Small intestine (tissue), 7 donors: Measurements from ENCODE around the gene MYO1B. TPM values are rescaled to one million over a fixed set of nuclear protein-coding genes. Genes with fewer than 3 reads are reported as not detected.

Source experiments
- DNase-seq, 2 donors: peaks; one replicate each; pipeline versions ENCODE4 v3.0.0 to v3.0.0-alpha.2; 2013
- FAIRE-seq: peaks from 2 replicates; lab custom pipeline; 2012; peaks lifted over from hg19 to GRCh38; lab: Jason Lieb, UNC
- H3K27ac ChIP-seq, 3 donors: one replicate each; pipeline ENCODE4 v1.5.1; 2013; ENCODE audit warnings: low read length in 2 of 3, mild to moderate bottlenecking in 2 of 3, control low read depth in 1 of 3, inconsistent platforms in 1 of 3, low read depth in 1 of 3, moderate library complexity in 1 of 3
- H3K27me3 ChIP-seq, 3 donors: one replicate each; pipeline ENCODE4 v1.6.1; 2013; ENCODE audit warnings: low read length in 3 of 3, inconsistent platforms in 1 of 3; ENCODE audit not compliant: control insufficient read depth in 3 of 3, insufficient read depth in 3 of 3
- H3K36me3 ChIP-seq, 3 donors: one replicate each; pipeline ENCODE4 v1.6.1; 2013; ENCODE audit warnings: low read length in 3 of 3, inconsistent platforms in 1 of 3, low read depth in 1 of 3, mild to moderate bottlenecking in 1 of 3, moderate library complexity in 1 of 3; ENCODE audit not compliant: control insufficient read depth in 3 of 3, insufficient read depth in 2 of 3
- H3K4me1 ChIP-seq, 3 donors: one replicate each; pipeline ENCODE4 v1.6.1; 2013; ENCODE audit warnings: low read length in 2 of 3, inconsistent platforms in 1 of 3, low read depth in 1 of 3, mild to moderate bottlenecking in 1 of 3, moderate library complexity in 1 of 3; ENCODE audit not compliant: control insufficient read depth in 3 of 3, insufficient read depth in 2 of 3
- H3K4me3 ChIP-seq, 3 donors: one replicate each; pipeline ENCODE4 v1.5.1; 2013; ENCODE audit warnings: low read length in 3 of 3, control low read depth in 1 of 3, inconsistent platforms in 1 of 3, low read depth in 1 of 3, mild to moderate bottlenecking in 1 of 3, moderate library complexity in 1 of 3
- H3K9me3 ChIP-seq, 2 donors: one replicate each; pipeline ENCODE4 v1.6.1; 2013; ENCODE audit warnings: low read depth in 1 of 2, low read length in 1 of 2; ENCODE audit not compliant: control insufficient read depth in 2 of 2, insufficient read depth in 1 of 2
- WGBS, 3 donors: extraction: QIAGEN DNeasy Blood & Tissue Kit; methylation state at CpG; one replicate each; pipeline ENCODE4 v1.1.7; 2013; 5-methylcytosine and 5-hydroxymethylcytosine counted together
- polyA plus RNA-seq, 4 donors: library from polyadenylated mRNA; stranded (reverse) in 3 of 4; unstranded in 1 of 4; fragments of 200-250 nt in 3 of 4; fragments of 120-200 nt in 1 of 4; gene quantifications; one replicate each; pipeline versions ENCODE4 v1.2.1 to v1.2.3, GENCODE V29; 2013
- donor health status: healthy with polysubstance abuse.
- donor health status: control.
- donor health status: control.
- donor health status: Bipolar disorder and iron deficiency.
- donor health status: healthy.

The MYO1B gene
- polyA plus RNA-seq, 4 donors = 8.1 to 34.8 (median 12.9) TPM

DNA sequence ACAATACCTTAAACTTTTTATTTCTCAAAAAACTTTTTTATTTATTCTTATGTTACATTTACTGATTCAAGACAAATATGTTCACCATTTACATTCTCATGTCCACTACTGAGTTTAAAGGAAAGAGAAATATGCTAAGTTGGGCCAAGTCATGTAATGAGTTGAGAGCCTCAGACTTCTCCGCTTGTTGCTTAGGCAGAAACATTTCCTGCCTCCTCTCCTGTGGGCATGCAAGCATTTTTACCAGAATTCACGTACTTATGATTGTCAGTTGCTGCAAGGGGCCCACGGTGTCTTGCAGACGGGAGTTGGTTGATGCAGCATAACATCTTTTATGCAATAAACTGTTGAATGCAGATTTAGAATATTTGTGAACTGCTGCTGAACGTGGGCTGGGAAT, 51.8 kb downstream of the MYO1B start:
- H3K9me3 ChIP-seq = no peaks in the 10 kb centered on the region
- no peak for DNase-seq
- no peak for FAIRE-seq
- 49 to 69% (median 61%) methylated on average over 5 of the region's 5 CpGs for WGBS, 3 donors
- H3K36me3 ChIP-seq = no peaks in the 10 kb centered on the region
- no peak overlapping the region for H3K4me3 ChIP-seq
- H3K27ac ChIP-seq = peak overlapping the region in 1 of 3 donors; percentile 21
- H3K4me1 ChIP-seq = no peaks in the 10 kb centered on the region
- no peaks in the 10 kb centered on the region for H3K27me3 ChIP-seq

DNA sequence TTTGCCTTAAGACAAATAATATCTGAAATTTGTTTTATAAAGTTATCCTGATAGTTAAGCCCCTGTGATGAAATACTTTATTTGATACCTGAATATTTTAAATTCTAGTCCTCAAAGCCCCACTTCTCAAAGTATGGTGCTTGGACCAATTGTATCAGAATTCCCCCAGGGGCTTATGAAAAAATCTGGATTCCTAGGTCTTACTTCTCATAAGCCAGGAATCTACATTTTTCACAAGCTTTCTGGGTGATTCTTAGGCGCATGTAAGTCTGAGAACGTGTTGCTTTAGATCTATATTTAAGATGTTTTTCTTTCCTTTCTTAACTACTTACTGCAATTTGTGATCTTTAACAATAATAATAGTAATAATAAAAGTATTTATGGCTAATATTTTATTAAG, 53.1 kb downstream of the MYO1B start:
- Histone ChIP-seq H3K36me3 (no peaks in the 10 kb centered on the region), H3K4me3 (no peak overlapping the region), H3K9me3 (no peaks in the 10 kb centered on the region), H3K27me3 (no peaks in the 10 kb centered on the region), H3K4me1 (peaks cover 0 to 4% (median 3%) of the 10 kb centered on the region in 3 donors), H3K27ac (no peak overlapping the region)
- no peak for FAIRE-seq
- WGBS, 3 donors = 87 to 93% (median 92%) methylated on average over 2 of the region's 2 CpGs
- DNase-seq = no peak

DNA sequence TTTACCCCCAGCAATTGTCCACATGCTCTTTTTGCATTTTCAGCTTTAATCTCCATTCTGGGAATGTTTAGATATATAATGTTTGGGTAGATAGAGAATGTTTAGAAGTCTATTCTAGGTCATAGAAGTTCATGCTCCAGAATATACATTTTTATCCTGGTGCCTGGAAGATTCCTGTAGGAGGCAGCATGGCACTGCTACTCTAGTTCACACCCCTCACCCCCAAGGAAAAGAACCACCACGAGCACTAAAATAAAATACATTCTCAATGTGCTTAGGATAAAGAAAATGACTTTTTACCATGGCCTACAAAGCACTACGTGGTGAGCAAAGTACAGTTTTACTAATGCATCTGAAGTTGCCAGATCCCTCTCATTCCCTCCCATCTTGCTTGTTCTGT, 53.8 kb downstream of the MYO1B start:
- H3K4me3 ChIP-seq = no peak overlapping the region
- H3K9me3 ChIP-seq = no peaks in the 10 kb centered on the region
- H3K27me3 ChIP-seq = no peaks in the 10 kb centered on the region
- H3K4me1 ChIP-seq = peaks cover 0 to 4% (median 3%) of the 10 kb centered on the region in 3 donors
- no peak for FAIRE-seq
- peak overlapping the region in 1 of 3 donors; percentile 24 for H3K27ac ChIP-seq
- 56 to 69% (median 57%) methylated on average over 2 of the region's 2 CpGs for WGBS, 3 donors
- H3K36me3 ChIP-seq = no peaks in the 10 kb centered on the region
- DNase-seq = no peak

DNA sequence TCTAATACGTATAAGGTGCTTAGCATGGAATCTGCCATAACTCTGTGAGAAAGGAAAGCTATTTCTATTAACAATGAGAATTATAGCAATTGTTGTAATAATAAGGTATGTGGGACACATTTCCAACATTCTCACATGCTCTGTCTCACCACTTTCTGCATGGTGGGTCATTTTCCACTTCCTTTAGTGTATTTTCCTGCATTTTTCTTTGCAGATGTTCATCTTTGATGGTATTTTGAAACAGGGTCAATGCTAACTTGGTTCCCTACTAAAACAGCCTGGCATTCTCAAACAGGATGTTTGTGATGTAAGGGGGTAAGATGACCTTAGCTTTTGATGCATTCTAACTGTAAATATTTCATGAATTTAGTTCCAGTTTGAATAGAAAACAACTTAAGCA, 54.7 kb downstream of the MYO1B start:
- Histone ChIP-seq H3K27ac (no peak overlapping the region), H3K36me3 (no peaks in the 10 kb centered on the region), H3K4me1 (peaks cover 0 to 5% (median 3%) of the 10 kb centered on the region in 3 donors), H3K9me3 (no peaks in the 10 kb centered on the region), H3K27me3 (no peaks in the 10 kb centered on the region), H3K4me3 (no peak overlapping the region)
- 84 to 93% (median 86%) methylated on average over 1 of the region's 1 CpG for WGBS, 3 donors
- DNase-seq (no peak), FAIRE-seq (no peak)

DNA sequence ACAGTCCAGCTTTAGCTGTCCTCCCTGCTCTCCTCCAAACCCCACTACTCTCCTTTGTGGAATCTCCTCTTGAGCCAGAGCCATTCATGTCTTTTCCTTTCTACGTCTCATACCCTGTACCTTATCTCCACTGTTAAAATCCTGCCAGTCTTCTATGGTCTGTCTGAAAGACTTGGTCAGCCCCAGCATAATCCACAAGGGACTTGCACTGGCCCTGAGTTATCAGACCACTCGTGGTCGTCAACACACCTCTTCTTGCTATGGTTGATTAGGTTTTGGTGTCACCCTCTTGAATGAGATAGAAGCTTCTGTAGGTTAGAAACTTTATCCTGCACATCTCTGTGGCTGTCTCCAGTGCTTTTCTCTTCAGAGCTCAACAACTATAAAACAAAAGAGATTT, 56.8 kb downstream of the MYO1B start:
- DNase-seq (no peak), FAIRE-seq (no peak)
- no peak overlapping the region for H3K27ac ChIP-seq
- H3K36me3 ChIP-seq = peaks cover 0 to 4% (median 0%) of the 10 kb centered on the region in 3 donors
- H3K9me3 ChIP-seq = no peaks in the 10 kb centered on the region
- peaks cover 0 to 14% (median 9%) of the 10 kb centered on the region in 3 donors for H3K4me1 ChIP-seq
- H3K4me3 ChIP-seq = no peak overlapping the region
- WGBS, 3 donors = 80 to 88% (median 87%) methylated on average over 3 of the region's 3 CpGs
- H3K27me3 ChIP-seq = no peaks in the 10 kb centered on the region

GRCh38 chr2:191302459-191303139, 57.4 kb downstream of the MYO1B start:
- Histone ChIP-seq H3K36me3 (peaks cover 0 to 4% (median 0%) of the 10 kb centered on the region in 3 donors), H3K27me3 (no peaks in the 10 kb centered on the region), H3K4me3 (no peak overlapping the region), H3K4me1 (peaks cover 0 to 14% (median 9%) of the 10 kb centered on the region in 3 donors), H3K9me3 (no peaks in the 10 kb centered on the region), H3K27ac (no peak overlapping the region)
- DNase-seq (no peak), FAIRE-seq (no peak)
- 69 to 82% (median 78%) methylated on average over 3 of the region's 3 CpGs for WGBS, 3 donors

- FAIRE-seq = no peak
- H3K9me3 ChIP-seq = no peaks in the 10 kb centered on the region
- WGBS, 3 donors = 54 to 63% (median 55%) methylated on average over 5 of the region's 5 CpGs
- no peak overlapping the region for H3K4me3 ChIP-seq
- no peak for DNase-seq
- peaks cover 0 to 14% (median 9%) of the 10 kb centered on the region in 3 donors for H3K4me1 ChIP-seq
- no peaks in the 10 kb centered on the region for H3K27me3 ChIP-seq
- no peak overlapping the region for H3K27ac ChIP-seq
- H3K36me3 ChIP-seq = peaks cover 0 to 4% (median 0%) of the 10 kb centered on the region in 3 donors
Measured at GRCh38 chr2:191303140-191304005, 58.2 kb downstream of the MYO1B start.
